IPS-18a (cell line): ENCODE measurements around the gene VOPP1.

Experiments used
- H3K27ac ChIP-seq: one replicate; pipeline ENCODE4 v1.5.1; 2013; ENCODE audit warnings: low read length
- H3K27me3 ChIP-seq: one replicate; pipeline ENCODE4 v1.6.1; 2013; ENCODE audit warnings: mild to moderate bottlenecking, low read length; ENCODE audit not compliant: control insufficient read depth, insufficient read depth
- H3K36me3 ChIP-seq: one replicate; pipeline ENCODE4 v1.6.1; 2013; ENCODE audit warnings: low read depth, low read length; ENCODE audit not compliant: control insufficient read depth
- H3K4me1 ChIP-seq: one replicate; pipeline ENCODE4 v1.6.1; 2013; ENCODE audit warnings: low read depth, low read length; ENCODE audit not compliant: control insufficient read depth
- H3K4me3 ChIP-seq: one replicate; pipeline ENCODE4 v1.5.1; 2013; ENCODE audit warnings: low read length
- H3K9ac ChIP-seq: one replicate; pipeline ENCODE4 v1.6.1; 2013; ENCODE audit warnings: mild to moderate bottlenecking, low read length, moderate library complexity
- H3K9me3 ChIP-seq: one replicate; pipeline ENCODE4 v1.6.1; 2013; ENCODE audit warnings: low read depth, low read length; ENCODE audit not compliant: control insufficient read depth

The VOPP1 gene

DNA sequence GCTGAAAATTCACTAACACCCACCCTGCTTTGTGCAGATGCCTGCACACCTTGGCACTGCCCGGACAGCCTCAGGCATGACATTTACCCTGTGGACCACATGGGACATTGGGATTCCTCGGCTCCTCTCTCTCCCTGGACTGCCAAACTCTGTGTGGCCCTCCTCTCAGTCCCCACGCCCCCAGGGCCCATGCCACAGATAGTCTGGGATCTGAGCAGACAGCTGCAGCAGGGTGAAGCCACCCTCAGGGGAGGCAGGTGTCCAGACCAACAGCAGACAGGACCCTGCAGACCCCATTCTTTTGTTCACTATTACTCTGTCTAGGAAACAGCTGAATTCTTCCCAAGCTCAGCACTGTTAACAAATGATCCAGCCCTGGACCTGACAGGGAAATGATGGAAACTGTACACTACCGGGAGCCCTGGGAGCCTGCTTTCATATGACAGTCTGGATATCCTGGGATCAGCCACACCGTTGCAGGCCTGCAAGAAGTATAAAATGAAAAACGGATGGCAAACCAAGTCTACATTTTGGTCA lies 83.4 kb downstream of the VOPP1 start:
- Histone ChIP-seq H3K4me3 (no peak overlapping the region), H3K9ac (no peak overlapping the region), H3K27me3 (no peaks in the 10 kb centered on the region), H3K27ac (no peak overlapping the region), H3K4me1 (no peaks in the 10 kb centered on the region), H3K9me3 (no peaks in the 10 kb centered on the region), H3K36me3 (peaks cover 22% of the 10 kb centered on the region)

DNA sequence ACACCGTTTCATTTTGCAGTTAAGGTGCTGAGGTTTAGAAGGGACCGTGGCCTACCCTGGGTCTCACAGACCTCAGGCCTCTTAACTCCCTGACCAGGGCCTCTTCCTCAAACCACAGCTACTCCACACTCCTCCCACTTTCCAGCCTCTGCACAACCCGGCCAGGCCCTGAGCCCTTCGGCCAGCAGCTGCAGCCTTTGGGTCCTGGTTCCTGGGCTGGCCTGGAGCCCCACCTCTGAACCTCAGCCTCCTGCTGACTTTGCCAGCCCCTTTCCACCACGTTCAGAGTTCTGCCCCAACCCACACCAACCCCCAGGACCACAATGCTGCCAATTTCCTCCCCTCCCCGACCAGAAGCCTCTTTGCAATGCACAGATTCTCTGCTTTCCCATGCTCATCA lies 84.1 kb downstream of the VOPP1 start:
- no peaks in the 10 kb centered on the region for H3K4me1 ChIP-seq
- H3K4me3 ChIP-seq, result no peak overlapping the region
- no peaks in the 10 kb centered on the region for H3K27me3 ChIP-seq
- no peaks in the 10 kb centered on the region for H3K9me3 ChIP-seq
- no peak overlapping the region for H3K9ac ChIP-seq
- no peak overlapping the region for H3K27ac ChIP-seq
- H3K36me3 ChIP-seq, result peaks cover 24% of the 10 kb centered on the region

DNA sequence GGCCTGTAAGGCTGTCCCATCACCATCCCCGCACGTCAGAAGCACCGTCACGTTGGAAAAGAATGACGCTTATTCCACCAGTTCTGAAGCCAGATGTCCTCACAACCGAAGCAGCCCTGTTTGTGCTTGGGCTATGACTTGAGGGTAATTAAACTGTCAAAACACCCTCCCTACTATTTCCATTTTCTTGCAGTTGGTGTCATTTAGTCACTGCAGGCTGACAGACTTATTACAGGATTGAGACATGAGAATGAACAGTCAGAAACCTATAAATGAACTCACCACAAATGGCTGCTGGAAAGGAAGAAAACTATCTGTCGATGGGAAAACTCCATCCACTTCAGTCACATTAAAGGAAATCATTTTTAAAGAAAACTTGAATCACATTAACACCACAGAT lies 85.3 kb downstream of the VOPP1 start:
- Histone ChIP-seq H3K9ac (no peak overlapping the region), H3K27me3 (no peaks in the 10 kb centered on the region), H3K4me3 (no peak overlapping the region), H3K4me1 (no peaks in the 10 kb centered on the region), H3K9me3 (no peaks in the 10 kb centered on the region), H3K36me3 (peaks cover 23% of the 10 kb centered on the region), H3K27ac (no peak overlapping the region)

DNA sequence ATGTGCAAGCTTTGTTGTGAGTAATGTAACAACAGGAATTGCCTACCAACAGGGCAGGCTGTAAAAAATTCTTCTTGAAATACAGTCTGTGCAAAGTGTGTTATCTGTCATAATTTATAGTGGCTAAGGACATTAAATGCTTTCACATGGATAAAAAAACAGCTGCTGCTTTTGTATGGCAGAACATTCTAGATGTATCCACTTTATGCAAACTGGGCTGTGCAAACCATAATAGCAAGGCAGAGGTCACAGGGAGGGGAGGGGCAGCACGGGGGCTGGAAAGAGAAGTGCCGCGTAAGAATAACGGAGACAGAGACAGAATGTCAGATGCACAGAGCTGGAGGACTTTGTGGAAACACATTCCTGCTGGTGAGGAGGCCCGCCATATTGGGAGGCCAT lies 86.1 kb downstream of the VOPP1 start:
- Histone ChIP-seq H3K4me3 (no peak overlapping the region), H3K27me3 (no peaks in the 10 kb centered on the region), H3K9ac (no peak overlapping the region), H3K36me3 (peaks cover 17% of the 10 kb centered on the region), H3K27ac (no peak overlapping the region), H3K9me3 (no peaks in the 10 kb centered on the region), H3K4me1 (peaks cover 3% of the 10 kb centered on the region)

DNA sequence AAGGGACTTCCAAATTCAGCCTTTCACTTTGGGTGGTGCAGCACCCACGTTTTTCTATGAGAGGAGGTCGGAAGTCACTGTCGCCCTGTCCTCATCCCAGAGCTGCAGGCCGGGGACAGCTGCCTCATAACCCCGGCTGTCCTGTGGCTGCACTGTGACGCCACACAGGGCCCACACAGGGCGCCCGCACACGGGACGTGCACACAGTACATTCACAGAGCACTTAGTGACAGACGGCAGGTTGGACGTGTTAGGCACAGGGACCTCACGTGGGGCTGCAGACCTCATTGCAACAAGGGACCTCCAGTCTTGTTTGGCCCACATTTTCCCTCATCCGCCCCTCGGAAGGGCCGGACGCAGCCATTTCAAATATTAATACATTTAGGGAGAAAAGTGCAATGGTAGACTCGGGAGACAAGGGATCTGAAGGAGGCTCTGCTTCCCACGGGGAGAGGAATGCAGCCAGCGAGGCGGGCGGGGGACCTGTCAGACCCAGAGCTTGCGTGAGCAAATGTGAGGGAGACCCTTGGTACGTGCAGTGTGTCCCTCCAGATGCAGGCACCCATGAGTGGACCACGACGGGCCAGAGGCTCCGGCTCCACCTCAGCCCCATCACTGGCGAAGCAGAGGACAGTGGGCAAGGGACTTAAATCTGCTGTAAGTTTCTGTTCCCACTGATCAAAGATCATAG lies 86.7 kb downstream of the VOPP1 start:
- Histone ChIP-seq H3K4me3 (no peak overlapping the region), H3K4me1 (peaks cover 3% of the 10 kb centered on the region), H3K9me3 (no peaks in the 10 kb centered on the region), H3K27ac (no peak overlapping the region), H3K27me3 (no peaks in the 10 kb centered on the region), H3K9ac (no peak overlapping the region), H3K36me3 (peaks cover 17% of the 10 kb centered on the region)

DNA sequence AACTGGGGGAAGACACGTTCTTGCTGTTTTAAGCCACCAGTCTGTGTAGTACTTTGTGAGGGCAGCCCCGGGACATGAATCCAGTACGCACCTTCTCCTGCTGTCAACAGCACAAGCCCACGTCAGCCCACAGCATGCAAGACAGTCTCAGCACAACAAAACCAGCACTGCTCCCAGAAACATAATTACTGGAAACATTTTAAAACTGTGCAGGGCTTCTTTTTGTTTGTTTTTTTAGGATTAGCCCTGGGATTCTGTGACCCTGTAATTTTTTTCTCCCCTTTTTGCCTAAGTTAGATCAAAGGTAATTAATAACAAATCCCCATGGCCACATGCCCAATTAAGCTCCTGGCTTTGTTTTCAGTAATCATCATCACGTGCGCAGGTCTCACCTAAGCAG lies 87.5 kb downstream of the VOPP1 start:
- H3K4me3 ChIP-seq, result no peak overlapping the region
- peaks cover 17% of the 10 kb centered on the region for H3K36me3 ChIP-seq
- H3K27ac ChIP-seq, result no peak overlapping the region
- H3K9me3 ChIP-seq, result no peaks in the 10 kb centered on the region
- no peak overlapping the region for H3K9ac ChIP-seq
- H3K4me1 ChIP-seq, result peaks cover 3% of the 10 kb centered on the region
- no peaks in the 10 kb centered on the region for H3K27me3 ChIP-seq

DNA sequence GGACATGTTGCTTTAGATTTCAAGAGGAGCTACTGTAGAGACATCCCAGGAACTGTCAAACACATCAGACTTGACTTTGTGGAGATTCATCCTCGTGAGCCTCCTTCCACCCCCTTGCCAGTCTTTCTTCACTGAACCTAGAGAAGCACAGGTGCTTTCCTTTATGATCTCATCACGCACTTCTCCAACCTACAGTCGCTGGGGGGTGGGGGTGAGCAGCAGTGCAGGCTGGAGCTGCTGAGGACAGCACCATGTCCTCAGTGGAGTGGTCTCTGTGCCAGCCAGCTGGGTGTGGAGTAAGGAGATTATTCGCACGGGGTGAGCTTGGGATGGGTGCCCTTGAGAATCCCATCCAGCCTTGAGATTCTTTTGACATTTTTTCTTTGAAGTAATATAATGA lies 88.1 kb downstream of the VOPP1 start:
- Histone ChIP-seq H3K4me1 (peaks cover 3% of the 10 kb centered on the region), H3K4me3 (no peak overlapping the region), H3K27ac (no peak overlapping the region), H3K9ac (no peak overlapping the region), H3K36me3 (peaks cover 11% of the 10 kb centered on the region), H3K27me3 (no peaks in the 10 kb centered on the region), H3K9me3 (no peaks in the 10 kb centered on the region)

DNA sequence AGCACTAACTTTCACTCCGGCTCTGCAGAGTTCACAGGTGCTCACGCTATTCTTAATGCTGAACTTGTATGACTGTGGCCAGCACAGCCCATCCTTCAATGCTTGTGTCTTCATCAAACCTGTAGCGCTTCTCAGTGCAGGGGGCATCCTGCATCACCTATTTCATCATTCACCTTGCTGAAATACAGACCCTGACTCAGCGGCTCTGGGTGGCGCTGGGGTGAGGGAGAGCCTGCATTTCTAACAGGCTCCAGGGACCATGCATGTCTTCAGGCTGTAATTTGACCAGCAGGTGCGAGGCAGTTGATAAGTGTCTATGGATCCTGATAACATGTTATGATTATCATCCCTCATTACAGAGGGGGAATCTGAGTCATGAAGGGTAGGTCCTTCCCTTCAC lies 89.3 kb downstream of the VOPP1 start:
- Histone ChIP-seq H3K9me3 (no peaks in the 10 kb centered on the region), H3K27ac (no peak overlapping the region), H3K9ac (no peak overlapping the region), H3K27me3 (no peaks in the 10 kb centered on the region), H3K36me3 (peaks cover 10% of the 10 kb centered on the region), H3K4me1 (peaks cover 3% of the 10 kb centered on the region), H3K4me3 (no peak overlapping the region)

DNA sequence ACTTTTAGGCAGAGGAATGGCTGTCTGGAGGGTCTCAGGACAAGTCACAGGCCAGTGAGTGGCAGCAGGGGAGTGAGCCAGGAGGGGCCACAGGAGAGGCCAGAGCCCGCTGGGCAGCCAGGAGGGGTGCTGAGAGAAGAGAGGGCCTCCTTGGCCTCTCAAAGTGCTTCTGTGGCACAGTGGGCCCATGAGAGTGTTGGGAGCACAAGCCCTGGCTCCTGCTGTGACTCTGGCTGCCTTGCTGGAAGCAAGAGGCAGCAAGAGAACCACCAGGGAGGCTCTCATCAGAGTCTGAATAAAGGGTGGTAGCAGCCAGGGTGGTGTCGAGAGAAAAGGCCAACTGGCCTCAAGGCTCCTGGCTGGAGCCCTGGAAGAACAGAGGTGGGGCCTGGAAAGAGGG lies 91.1 kb downstream of the VOPP1 start:
- Histone ChIP-seq H3K9me3 (no peaks in the 10 kb centered on the region), H3K27ac (no peak overlapping the region), H3K36me3 (peaks cover 3% of the 10 kb centered on the region), H3K27me3 (no peaks in the 10 kb centered on the region), H3K4me1 (peaks cover 3% of the 10 kb centered on the region), H3K4me3 (no peak overlapping the region), H3K9ac (no peak overlapping the region)

DNA sequence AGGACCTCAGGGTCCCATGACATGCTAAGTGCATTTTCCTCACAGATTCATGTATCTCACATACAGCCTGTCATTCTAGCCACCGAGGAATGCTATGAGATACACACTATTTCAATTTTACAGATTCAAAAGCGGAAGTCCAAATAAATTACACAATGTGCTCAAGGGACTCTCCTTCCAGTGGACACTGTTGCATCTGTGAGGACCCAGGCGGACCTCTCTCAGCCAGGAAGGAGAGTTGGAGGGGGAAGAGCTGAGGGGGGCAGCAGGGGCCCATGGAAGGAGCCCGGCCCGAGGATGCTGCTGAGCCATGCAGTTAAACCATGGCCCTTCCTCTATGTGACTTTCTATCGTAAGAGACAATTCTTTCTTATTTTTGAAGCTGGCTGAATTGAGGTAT lies 93.6 kb downstream of the VOPP1 start:
- H3K27me3 ChIP-seq, result no peaks in the 10 kb centered on the region
- no peak overlapping the region for H3K4me3 ChIP-seq
- no peak overlapping the region for H3K9ac ChIP-seq
- H3K4me1 ChIP-seq, result peaks cover 3% of the 10 kb centered on the region
- no peaks in the 10 kb centered on the region for H3K9me3 ChIP-seq
- no peak overlapping the region for H3K27ac ChIP-seq
- peaks cover 3% of the 10 kb centered on the region for H3K36me3 ChIP-seq

DNA sequence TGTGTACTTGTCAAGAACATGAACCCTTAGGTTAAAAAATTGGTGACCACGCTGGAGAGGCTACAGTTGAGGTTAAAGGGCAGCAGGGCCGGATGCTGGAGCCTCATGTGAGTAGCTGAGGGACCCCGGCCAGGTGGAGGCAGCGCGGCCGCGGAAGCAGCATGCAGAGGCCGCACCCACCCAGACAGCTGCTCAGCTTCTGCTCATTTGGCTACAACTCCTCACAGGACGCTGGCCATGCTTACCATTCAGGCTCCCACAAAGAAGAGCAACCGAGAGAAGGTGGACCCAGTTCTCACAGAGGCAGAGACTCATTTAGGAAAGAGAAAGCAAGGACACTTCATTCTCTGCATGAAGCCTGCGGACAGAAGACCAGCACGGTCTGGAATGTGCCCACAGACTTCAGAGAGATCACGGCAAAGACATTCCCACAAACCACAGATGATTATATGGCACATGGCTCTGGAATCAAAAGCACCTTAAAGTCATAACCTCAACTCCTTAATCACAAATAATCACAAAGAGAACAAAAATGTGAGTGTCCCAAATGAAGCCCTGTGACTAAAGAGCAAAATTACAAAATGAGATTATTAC lies 94.4 kb downstream of the VOPP1 start:
- Histone ChIP-seq H3K9ac (no peak overlapping the region), H3K27ac (no peak overlapping the region), H3K27me3 (no peaks in the 10 kb centered on the region), H3K36me3 (no peaks in the 10 kb centered on the region), H3K9me3 (no peaks in the 10 kb centered on the region), H3K4me3 (no peak overlapping the region), H3K4me1 (peaks cover 3% of the 10 kb centered on the region)
